GM23338 (cell line): ENCODE results near the gene TAAR6.

Experiments used
- CREB1 ChIP-seq: fragments of 250-450 bp; sonication (Bioruptor Pico); IDR thresholded peaks from 2 replicates; pipeline ENCODE4 v1.5.0; 2020; ENCODE audit warnings: low read depth, mild to moderate bottlenecking, moderate library complexity
- CTCF ChIP-seq, 2 experiments: fragments of 200-600 bp in 1 of 2; sonication (generic) in 1 of 2; conservative IDR thresholded peaks; 2 replicates each; pipeline versions ENCODE4 v1.5.1 to v1.6.1; 2016 to 2017; ENCODE audit warnings: antibody characterized with exemption in 2 of 2, low read depth in 2 of 2, mild to moderate bottlenecking in 2 of 2, moderate library complexity in 1 of 2
- EZH2 ChIP-seq: fragments of 200-600 bp; sonication (generic); IDR thresholded peaks from one replicate; pipeline ENCODE4 v1.8.0; 2017; ENCODE audit warnings: antibody characterized with exemption, mild to moderate bottlenecking, low read depth; ENCODE audit not compliant: unreplicated experiment
- EZH2phosphoT487 ChIP-seq: fragments of 200-600 bp; sonication (generic); IDR thresholded peaks from one replicate; pipeline ENCODE4 v1.8.1; 2018; ENCODE audit warnings: antibody characterized with exemption; ENCODE audit not compliant: unreplicated experiment
- JUNB ChIP-seq: IDR thresholded peaks from one replicate; pipeline ENCODE4 v1.6.1; 2016; ENCODE audit warnings: antibody characterized with exemption; ENCODE audit not compliant: unreplicated experiment
- NANOG ChIP-seq: IDR thresholded peaks from 2 replicates; pipeline ENCODE4 v1.6.1; 2016; ENCODE audit warnings: antibody characterized with exemption, borderline replicate concordance
- POLR2AphosphoS5 ChIP-seq: IDR thresholded peaks from 2 replicates; pipeline ENCODE4 v1.6.1; 2016; ENCODE audit warnings: antibody characterized with exemption, low read depth
- STAT1 ChIP-seq: IDR thresholded peaks from one replicate; pipeline ENCODE4 v1.6.1; 2016; ENCODE audit warnings: antibody characterized with exemption; ENCODE audit not compliant: unreplicated experiment
- ZNF114 ChIP-seq: fragments of 250-450 bp; sonication (Bioruptor Pico); IDR thresholded peaks from 2 replicates; pipeline ENCODE4 v1.5.0; 2020; ENCODE audit warnings: mild to moderate bottlenecking, moderate library complexity
- ZNF331 ChIP-seq: fragments of 250-450 bp; sonication (Bioruptor Pico); IDR thresholded peaks from 2 replicates; pipeline ENCODE4 v1.5.0; 2020; ENCODE audit warnings: low read depth, mild to moderate bottlenecking, moderate library complexity
- TF ChIP-seq, protein P1 (sequence below): IDR thresholded peaks from one replicate; pipeline ENCODE4 v1.6.1; 2018; ENCODE audit warnings: antibody characterized with exemption; ENCODE audit not compliant: unreplicated experiment
- TF ChIP-seq, protein P2 (sequence below): IDR thresholded peaks from 2 replicates; pipeline ENCODE4 v1.6.1; 2016; ENCODE audit warnings: antibody characterized with exemption

DNA sequence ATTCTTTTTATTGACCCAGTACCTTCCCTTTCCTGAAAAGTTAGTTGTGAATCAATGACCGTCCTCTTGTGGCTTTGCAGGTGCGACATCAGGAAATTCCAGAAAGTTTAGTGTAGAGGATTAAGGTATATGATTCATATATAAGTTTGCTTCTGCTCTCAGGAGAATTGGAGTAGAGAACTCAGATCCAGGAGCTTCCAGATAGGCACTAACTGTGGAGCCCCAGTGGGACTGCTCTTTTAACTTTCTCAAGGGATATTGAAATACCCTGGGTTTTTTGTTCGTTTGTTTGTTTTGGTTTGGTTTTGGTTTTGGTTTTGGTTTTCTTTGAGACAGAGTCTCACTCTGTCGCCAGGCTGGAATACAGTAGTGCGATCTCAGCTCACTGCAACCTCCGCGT lies 44.4 kb downstream of the TAAR6 start:
- TF ChIP-seq, protein P1, sequence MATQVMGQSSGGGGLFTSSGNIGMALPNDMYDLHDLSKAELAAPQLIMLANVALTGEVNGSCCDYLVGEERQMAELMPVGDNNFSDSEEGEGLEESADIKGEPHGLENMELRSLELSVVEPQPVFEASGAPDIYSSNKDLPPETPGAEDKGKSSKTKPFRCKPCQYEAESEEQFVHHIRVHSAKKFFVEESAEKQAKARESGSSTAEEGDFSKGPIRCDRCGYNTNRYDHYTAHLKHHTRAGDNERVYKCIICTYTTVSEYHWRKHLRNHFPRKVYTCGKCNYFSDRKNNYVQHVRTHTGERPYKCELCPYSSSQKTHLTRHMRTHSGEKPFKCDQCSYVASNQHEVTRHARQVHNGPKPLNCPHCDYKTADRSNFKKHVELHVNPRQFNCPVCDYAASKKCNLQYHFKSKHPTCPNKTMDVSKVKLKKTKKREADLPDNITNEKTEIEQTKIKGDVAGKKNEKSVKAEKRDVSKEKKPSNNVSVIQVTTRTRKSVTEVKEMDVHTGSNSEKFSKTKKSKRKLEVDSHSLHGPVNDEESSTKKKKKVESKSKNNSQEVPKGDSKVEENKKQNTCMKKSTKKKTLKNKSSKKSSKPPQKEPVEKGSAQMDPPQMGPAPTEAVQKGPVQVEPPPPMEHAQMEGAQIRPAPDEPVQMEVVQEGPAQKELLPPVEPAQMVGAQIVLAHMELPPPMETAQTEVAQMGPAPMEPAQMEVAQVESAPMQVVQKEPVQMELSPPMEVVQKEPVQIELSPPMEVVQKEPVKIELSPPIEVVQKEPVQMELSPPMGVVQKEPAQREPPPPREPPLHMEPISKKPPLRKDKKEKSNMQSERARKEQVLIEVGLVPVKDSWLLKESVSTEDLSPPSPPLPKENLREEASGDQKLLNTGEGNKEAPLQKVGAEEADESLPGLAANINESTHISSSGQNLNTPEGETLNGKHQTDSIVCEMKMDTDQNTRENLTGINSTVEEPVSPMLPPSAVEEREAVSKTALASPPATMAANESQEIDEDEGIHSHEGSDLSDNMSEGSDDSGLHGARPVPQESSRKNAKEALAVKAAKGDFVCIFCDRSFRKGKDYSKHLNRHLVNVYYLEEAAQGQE: no peak
- TF ChIP-seq CTCF (conservative IDR thresholded peaks at IDR 0.05; ENCODE audit: low read depth in 2 of 2) (no peak), EZH2phosphoT487 (no peak), EZH2 (no peak), CREB1 (CRISPR knock-in tag) (no peak), POLR2AphosphoS5 (no peak), STAT1 (no peak), JUNB (no peak), ZNF114 (no peak), NANOG (no peak), ZNF331 (no peak)
- TF ChIP-seq, protein P2, sequence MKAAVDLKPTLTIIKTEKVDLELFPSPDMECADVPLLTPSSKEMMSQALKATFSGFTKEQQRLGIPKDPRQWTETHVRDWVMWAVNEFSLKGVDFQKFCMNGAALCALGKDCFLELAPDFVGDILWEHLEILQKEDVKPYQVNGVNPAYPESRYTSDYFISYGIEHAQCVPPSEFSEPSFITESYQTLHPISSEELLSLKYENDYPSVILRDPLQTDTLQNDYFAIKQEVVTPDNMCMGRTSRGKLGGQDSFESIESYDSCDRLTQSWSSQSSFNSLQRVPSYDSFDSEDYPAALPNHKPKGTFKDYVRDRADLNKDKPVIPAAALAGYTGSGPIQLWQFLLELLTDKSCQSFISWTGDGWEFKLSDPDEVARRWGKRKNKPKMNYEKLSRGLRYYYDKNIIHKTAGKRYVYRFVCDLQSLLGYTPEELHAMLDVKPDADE: no peak
